Raji (cell line): ENCODE measurements around the gene MAP10.

Experiments used
- POLR2A ChIP-seq: IDR thresholded peaks from 2 replicates; pipeline ENCODE4 v1.6.1; 2011; ENCODE audit warnings: low read depth, low read length, control low read depth; ENCODE audit not compliant: insufficient read depth

Gene MAP10

GRCh38 chr1:232830661-232831060 lies 25.4 kb downstream of the MAP10 start:
- no peak for TF ChIP-seq POLR2A

DNA sequence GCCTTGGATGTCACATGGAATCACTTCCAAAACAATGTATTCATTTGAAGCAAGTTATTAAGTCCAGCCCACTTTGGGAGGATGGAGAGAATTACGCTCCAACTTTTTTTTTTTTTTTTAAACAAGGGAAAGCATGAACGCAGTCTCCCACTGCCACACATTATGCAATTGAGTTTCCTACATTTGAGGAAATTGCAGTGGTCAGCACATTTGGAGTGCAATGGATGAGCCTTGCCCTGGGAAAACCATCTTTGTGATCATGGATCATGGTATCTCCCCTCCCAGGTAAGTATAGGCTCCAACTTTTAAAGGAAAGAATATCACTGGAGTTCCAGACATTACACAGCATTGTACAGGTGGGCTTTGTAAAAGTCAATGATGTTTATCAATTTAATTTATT lies 26.7 kb downstream of the MAP10 start:
- TF ChIP-seq POLR2A, result no peak

DNA sequence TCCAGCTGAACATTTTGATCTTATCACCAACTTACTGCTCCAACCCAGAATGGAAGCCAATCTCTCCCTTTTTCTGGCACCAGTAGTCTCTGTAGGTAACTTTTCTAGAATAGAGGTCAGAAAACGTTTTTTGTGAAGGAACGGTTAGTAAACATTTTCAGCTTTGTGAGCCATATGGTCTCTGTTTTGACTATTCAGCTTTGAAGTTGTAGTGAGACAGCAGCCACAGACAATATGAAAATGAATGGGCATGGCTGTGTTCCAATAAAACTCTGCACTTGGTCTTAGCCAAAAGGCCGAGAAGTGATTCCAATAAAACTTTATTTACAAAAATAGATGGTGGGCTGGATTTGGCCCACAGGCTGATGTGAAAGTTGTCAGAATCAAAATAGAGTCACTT lies 28.9 kb downstream of the MAP10 start:
- no peak for TF ChIP-seq POLR2A

DNA sequence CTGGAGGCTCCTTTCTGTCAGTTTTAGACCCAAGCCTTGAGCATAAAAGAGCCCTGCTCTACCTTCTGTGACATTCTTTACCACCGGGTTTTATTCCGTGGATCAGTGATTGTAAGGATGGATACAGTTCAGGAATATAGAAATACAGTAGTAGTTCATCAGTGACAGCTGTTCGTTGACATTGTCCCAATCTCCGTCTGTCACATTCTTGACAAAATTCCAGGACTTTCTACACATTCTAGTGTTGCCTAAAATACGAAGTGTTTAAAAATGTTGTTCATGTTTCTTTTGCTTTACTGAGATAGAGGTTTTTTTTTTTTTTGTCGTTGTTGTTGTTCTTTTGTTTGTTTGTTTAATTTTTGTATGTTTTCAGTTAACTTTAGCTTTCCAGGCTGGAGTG lies 29.9 kb downstream of the MAP10 start:
- no peak for TF ChIP-seq POLR2A

- TF ChIP-seq POLR2A, result no peak
These were observed 31.9 kb downstream of the MAP10 start for GRCh38 chr1:232837087-232837486.

- no peak for TF ChIP-seq POLR2A
These were observed 36.8 kb downstream of the MAP10 start for GRCh38 chr1:232841823-232842565.

DNA sequence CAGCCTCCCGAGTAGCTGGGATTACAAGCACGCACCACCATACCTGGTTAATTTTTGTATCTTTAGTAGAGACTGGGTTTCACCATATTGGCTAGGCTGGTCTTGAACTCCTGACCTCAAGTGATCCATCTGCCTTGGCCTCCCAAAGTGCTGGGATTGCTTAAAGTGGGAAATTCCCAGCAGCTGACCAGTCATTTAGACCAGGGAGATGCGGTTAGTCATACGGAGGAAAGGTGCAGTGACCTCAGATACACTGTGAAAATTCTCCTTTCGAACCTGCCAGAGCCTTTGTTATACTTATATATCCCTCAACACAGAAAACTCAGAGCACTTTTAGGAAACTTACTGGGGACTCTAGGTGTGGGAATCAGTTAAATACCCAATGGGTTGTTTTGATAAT lies 39.6 kb downstream of the MAP10 start:
- no peak for TF ChIP-seq POLR2A

DNA sequence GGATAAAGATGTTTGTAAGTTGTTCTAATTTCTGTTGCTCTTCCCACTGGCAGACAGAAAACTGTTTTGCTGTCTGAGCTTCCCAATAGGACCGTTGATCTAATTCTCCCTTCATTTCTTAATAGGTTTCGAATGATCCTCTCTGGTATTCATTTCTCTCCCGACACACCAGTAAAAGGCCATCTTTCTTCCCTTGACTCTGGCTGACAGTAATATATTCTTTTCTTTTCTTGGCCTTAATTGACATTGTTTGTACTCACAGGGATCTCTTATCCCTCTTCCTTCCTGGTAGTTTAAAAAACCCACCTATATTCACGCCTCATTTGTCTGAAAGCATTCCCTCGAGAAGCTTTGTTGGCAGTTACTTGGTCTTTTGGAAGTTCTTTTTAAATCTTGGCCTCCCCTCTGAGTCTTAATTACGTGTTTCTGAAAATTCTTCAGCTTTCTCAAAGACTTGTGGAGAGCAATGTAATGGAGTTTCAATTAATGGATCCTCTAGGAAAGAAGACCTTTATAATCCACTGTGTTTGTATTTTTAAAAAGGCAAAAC lies 40.3 kb downstream of the MAP10 start:
- TF ChIP-seq POLR2A, result no peak

GRCh38 chr1:232851532-232851931 lies 46.3 kb downstream of the MAP10 start:
- no peak for TF ChIP-seq POLR2A

DNA sequence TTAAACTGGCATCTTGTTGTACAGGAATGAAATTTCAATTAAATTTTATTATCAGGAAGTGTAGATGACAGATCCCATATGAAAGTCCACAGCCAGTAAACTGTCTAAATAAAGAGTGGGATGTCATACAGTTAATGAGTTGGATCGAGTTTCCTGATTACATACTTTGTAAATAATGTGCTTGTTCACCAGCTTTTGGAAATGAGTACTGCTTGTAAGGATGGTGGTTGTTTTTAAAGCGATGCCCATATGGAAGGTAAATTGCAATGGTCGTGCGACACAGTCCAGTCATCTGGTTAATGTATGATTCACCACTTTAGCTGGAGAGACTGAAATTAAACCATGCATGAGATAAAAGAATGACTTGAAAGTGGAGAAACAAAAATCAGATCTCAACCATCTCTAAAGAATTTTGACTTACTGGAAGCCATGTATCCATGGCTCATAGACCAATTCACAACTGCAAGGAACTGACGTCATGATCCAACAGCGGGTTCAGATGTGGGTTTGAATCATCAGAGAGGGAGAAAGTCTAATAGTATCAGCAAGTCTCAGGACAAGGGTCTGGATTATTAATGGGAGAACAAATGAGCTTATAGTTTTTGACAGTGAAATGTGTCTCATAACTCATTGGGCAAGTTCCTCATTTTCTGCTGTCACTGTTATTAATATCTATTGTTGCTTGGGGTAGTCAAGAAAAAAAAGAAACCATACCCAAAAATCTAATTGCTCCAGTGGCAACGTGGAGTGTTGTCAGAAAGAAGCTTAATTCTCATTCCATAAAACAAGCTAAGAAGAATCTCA lies 49.0 kb downstream of the MAP10 start:
- TF ChIP-seq POLR2A, result no peak

GRCh38 chr1:232854798-232855159 lies 49.6 kb downstream of the MAP10 start:
- TF ChIP-seq POLR2A, result no peak

GRCh38 chr1:232856541-232856940 lies 51.3 kb downstream of the MAP10 start:
- TF ChIP-seq POLR2A, result no peak
